Endothelial cell of umbilical vein (primary cell): Measurements from ENCODE around the gene IQGAP1. TPM values are rescaled to one million over a fixed set of nuclear protein-coding genes. Genes with fewer than 3 reads are reported as not detected.
"Not testable (repeated sequence)": the region's sequence is repeated elsewhere in the genome, so short reads cannot be mapped to it uniquely, and the experiment has no call there.

ENCODE experiments used
- BruUV-seq: library from RNA; stranded (reverse); fragments of 400-500 nt; replicated peaks from 2 replicates; lab custom pipeline; 2021; lab: Mats Ljungman, UMichigan
- CTCF ChIA-PET: fragments of 300-600, 350-600 bp; sonication (Branson Sonifier 250); formaldehyde crosslinking; loops from one replicate; lab custom pipeline; 2021; ENCODE audit warnings: antibody characterized with exemption, inconsistent platforms; lab: Charles Lee
- POLR2A ChIA-PET: fragments of 300-600, 350-600 bp; sonication (Branson Sonifier 250); formaldehyde crosslinking; loops from one replicate; lab custom pipeline; 2021; ENCODE audit warnings: antibody characterized with exemption, inconsistent platforms; lab: Charles Lee
- DNase-seq: peaks from one replicate; pipeline ENCODE4 v3.0.0-alpha.2; 2011; ENCODE audit warnings: low read depth, low spot score
- FAIRE-seq: peaks from 2 replicates; lab custom pipeline; 2011; peaks lifted over from hg19 to GRCh38; lab: Jason Lieb, UNC
- H2AFZ ChIP-seq: 2 replicates; pipeline ENCODE4 v1.6.0; 2012; ENCODE audit warnings: low read depth, low read length, control low read depth, inconsistent platforms
- H3K27ac ChIP-seq: 2 replicates; pipeline ENCODE4 v1.5.1; 2011; ENCODE audit warnings: low read depth, mild to moderate bottlenecking, control low read depth, low read length, moderate library complexity; ENCODE audit not compliant: insufficient read depth
- H3K27me3 ChIP-seq, 2 experiments: 2 replicates each; pipeline versions ENCODE4 v1.6.0 to v1.6.1; 2011; ENCODE audit warnings: low read length in 2 of 2, mixed read lengths in 1 of 2; ENCODE audit not compliant: control insufficient read depth in 2 of 2, insufficient read depth in 2 of 2
- H3K36me3 ChIP-seq, 2 experiments: 2 replicates in 1 of 2; 3 replicates in 1 of 2; pipeline ENCODE4 v1.5.1; 2011; ENCODE audit warnings: low read length in 2 of 2, mild to moderate bottlenecking in 1 of 2, moderate library complexity in 1 of 2; ENCODE audit not compliant: control insufficient read depth in 2 of 2, insufficient read depth in 2 of 2; ENCODE audit errors: extremely low read depth in 1 of 2
- H3K4me1 ChIP-seq: 3 replicates; pipeline ENCODE4 v1.5.1; 2011; ENCODE audit warnings: mild to moderate bottlenecking, low read length; ENCODE audit not compliant: control insufficient read depth, insufficient read depth; ENCODE audit errors: extremely low read depth
- H3K4me2 ChIP-seq: 2 replicates; pipeline ENCODE4 v1.6.1; 2011; ENCODE audit warnings: low read length, control low read depth, mixed read lengths; ENCODE audit not compliant: insufficient read depth
- H3K4me3 ChIP-seq, 3 experiments: fragments of 200-600 bp in 1 of 3; sonication (generic), shearing (Covaris generic) in 1 of 3; replicated peaks in 1 of 3; 2 replicates each; pipeline ENCODE4 v1.5.1; 2011 to 2016; ENCODE audit warnings: control low read depth in 3 of 3, low read length in 3 of 3, mild to moderate bottlenecking in 2 of 3, inconsistent platforms in 1 of 3, low read depth in 1 of 3, moderate library complexity in 1 of 3; ENCODE audit not compliant: insufficient read depth in 1 of 3
- H3K79me2 ChIP-seq: 2 replicates; pipeline ENCODE4 v1.6.0; 2012; ENCODE audit warnings: low read length, inconsistent platforms; ENCODE audit not compliant: control insufficient read depth, insufficient read depth
- H3K9ac ChIP-seq: replicated peaks from 2 replicates; pipeline ENCODE3; 2011; ENCODE audit warnings: low read length, control low read depth; ENCODE audit not compliant: insufficient read depth; ENCODE audit errors: extremely low read depth
- H3K9me1 ChIP-seq: replicated peaks from 3 replicates; pipeline ENCODE4 v1.6.0; 2011; ENCODE audit warnings: mild to moderate bottlenecking, low read length; ENCODE audit not compliant: control insufficient read depth, insufficient read depth; ENCODE audit errors: extremely low read depth
- H3K9me3 ChIP-seq: replicated peaks from 2 replicates; pipeline ENCODE4 v1.5.1; 2012; ENCODE audit warnings: low read length, inconsistent platforms; ENCODE audit not compliant: control insufficient read depth, insufficient read depth
- H4K20me1 ChIP-seq: replicated peaks from 2 replicates; pipeline ENCODE3; 2011; ENCODE audit warnings: mild to moderate bottlenecking, low read length; ENCODE audit not compliant: control insufficient read depth, insufficient read depth; ENCODE audit errors: extremely low read depth
- EZH2 ChIP-seq: IDR thresholded peaks from 2 replicates; pipeline ENCODE4 v1.6.1; 2012; ENCODE audit warnings: borderline replicate concordance, low read depth, mild to moderate bottlenecking, moderate library complexity, low read length, inconsistent platforms; ENCODE audit not compliant: severe bottlenecking
- JUN ChIP-seq: IDR thresholded peaks from 2 replicates; pipeline ENCODE4 v1.6.1; 2011; ENCODE audit warnings: borderline replicate concordance, low read depth; ENCODE audit not compliant: insufficient read length, insufficient read depth
- dilution Hi-C: fragments of 300-500 bp; cut with MboI; formaldehyde crosslinking; loops from one replicate; pipeline ENCODE4 v1.15.0; 2019; ENCODE audit warnings: low sequenced_read_pairs; ENCODE audit not compliant: extremely low pct_ligation_motif_present
- intact Hi-C: fragments of 100-400 bp; cut with micrococcal nuclease; formaldehyde crosslinking; loops from one replicate; pipeline ENCODE4 v1.10.0; 2022
- polyA plus RNA-seq, 4 experiments: library from polyadenylated mRNA; depleted of rRNA in 3 of 4; stranded (reverse) in 3 of 4; unstranded in 1 of 4; fragments of >200 nt; gene quantifications; 2 replicates each; pipeline versions ENCODE4 v1.2.1 to v1.2.3, GENCODE V29; 2011 to 2012; ENCODE audit warnings: missing spikeins in 1 of 4
- total RNA-seq: library from RNA; stranded (reverse); gene quantifications from 2 replicates; pipeline ENCODE4 v1.2.3, GENCODE V29; 2021

The IQGAP1 gene
- total and polyA plus RNA-seq, 2 donors (not counting 3 experiments of a cell fraction or from before 2014, with no cell fraction given), result 82.2 to 258 TPM

DNA sequence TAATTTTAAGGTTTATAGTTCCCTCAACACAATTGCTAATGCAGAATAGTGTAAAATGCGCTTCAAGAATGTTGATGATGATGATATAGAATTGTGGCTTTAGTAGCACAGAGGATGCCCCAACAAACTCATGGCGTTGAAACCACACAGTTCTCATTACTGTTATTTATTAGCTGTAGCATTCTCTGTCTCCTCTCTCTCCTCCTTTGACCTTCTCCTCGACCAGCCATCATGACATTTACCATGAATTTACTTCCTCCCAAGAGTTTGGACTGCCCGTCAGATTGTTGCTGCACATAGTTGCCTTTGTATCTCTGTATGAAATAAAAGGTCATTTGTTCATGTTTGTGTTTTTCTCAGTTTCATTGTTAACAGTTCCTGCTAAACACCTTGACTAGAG, 113.9 kb downstream of the IQGAP1 start:
- Histone ChIP-seq H2AFZ (no peak overlapping the region), H3K4me3 (no peak overlapping the region), H3K36me3 (peaks cover 25 to 32% of the 10 kb centered on the region in 2 experiments), H3K9ac (no peak overlapping the region), H4K20me1 (no peaks in the 10 kb centered on the region), H3K9me3 (no peaks in the 10 kb centered on the region), H3K79me2 (no peaks in the 10 kb centered on the region), H3K9me1 (no peaks in the 10 kb centered on the region), H3K27ac (no peak overlapping the region), H3K4me2 (no peak overlapping the region), H3K27me3 (no peaks in the 10 kb centered on the region), H3K4me1 (no peaks in the 10 kb centered on the region)
- FAIRE-seq (no peak), DNase-seq (no peak)
- CTCF ChIA-PET, result interaction anchor here (1.6 kb wide), 1 partner anchor 8 kb away, joined by 5 read pairs; no protein-coding TSS in a partner anchor
- BruUV-seq, result no TSS peak
- intact Hi-C loops (loop anchor here (5.0 kb wide), 2 partner anchors 190 to 430 kb away; partner anchors contain the start of gene HDDC3), dilution Hi-C loops (no loop called here)
- TF ChIP-seq EZH2 (no peak), JUN (no peak)
- POLR2A ChIA-PET, result interaction anchor here (0.5 kb wide), 1 partner anchor 294 kb away, joined by 3 read pairs; no protein-coding TSS in a partner anchor

DNA sequence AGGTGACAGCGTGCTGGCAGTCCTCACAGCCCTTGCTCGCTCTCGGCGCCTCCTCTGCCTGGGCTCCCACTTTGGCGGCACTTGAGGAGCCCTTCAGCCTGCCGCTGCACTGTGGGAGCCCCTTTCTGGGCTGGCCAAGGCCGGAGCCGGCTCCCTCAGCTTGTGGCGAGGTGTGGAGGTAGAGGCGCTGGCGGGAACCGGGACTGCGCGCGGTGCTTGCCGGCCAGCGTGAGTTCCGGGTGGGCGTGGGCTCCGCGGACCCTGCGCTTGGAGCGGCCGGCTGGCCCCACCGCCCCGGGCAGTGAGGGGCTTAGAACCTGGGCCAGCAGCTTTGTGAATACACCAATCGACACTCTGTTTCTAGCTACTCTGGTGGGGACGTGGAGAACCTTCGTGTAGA, 122.7 kb downstream of the IQGAP1 start:
- BruUV-seq, result not testable (repeated sequence)

DNA sequence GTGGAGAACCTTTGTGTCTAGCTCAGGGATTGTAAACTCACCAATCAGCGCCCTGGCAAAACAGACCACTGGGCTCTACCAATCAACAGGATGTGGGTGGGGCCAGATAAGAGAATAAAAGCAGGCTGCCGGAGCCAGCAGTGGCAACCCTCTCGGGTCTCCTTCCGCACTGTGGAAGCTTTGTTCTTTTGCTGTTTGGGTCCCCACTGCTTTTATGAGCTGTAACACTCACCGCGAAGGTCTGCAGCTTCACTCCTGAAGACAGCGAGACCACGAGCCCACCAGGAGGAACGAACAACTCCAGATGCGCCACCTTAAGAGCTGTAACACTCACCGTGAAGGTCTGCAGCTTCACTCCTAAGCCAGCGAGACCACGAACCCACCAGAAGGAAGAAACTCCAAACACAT, 123.2 kb downstream of the IQGAP1 start:
- POLR2A ChIA-PET, result not testable (repeated sequence)

More for the DNA sequence above, 122.7 kb downstream of the IQGAP1 start:
- H3K4me2 ChIP-seq, H4K20me1 ChIP-seq, H3K9ac ChIP-seq, H3K36me3 ChIP-seq, H3K79me2 ChIP-seq, H3K4me1 ChIP-seq, H3K27ac ChIP-seq, H3K9me1 ChIP-seq, intact Hi-C loops, dilution Hi-C loops, H2AFZ ChIP-seq, POLR2A ChIA-PET, H3K9me3 ChIP-seq, H3K27me3 ChIP-seq, H3K4me3 ChIP-seq, FAIRE-seq, DNase-seq: not testable (repeated sequence)
- CTCF ChIA-PET, result interaction anchor here (1.2 kb wide), 1 partner anchor 10 kb away, joined by 5 read pairs; no protein-coding TSS in a partner anchor

More for the DNA sequence above, 123.2 kb downstream of the IQGAP1 start:
- H3K9me1 ChIP-seq, H3K36me3 ChIP-seq, BruUV-seq, H4K20me1 ChIP-seq, H3K27ac ChIP-seq, H2AFZ ChIP-seq, H3K9me3 ChIP-seq, dilution Hi-C loops, DNase-seq, H3K27me3 ChIP-seq, H3K9ac ChIP-seq, H3K4me3 ChIP-seq, H3K79me2 ChIP-seq, intact Hi-C loops, CTCF ChIA-PET, H3K4me1 ChIP-seq, H3K4me2 ChIP-seq, FAIRE-seq: not testable (repeated sequence)
